ENCODE results near the gene GAPDH.
"Not testable (repeated sequence)": the region's sequence is repeated elsewhere in the genome, so short reads cannot be mapped to it uniquely, and the experiment has no call there.

GAPDH gene

GRCh38 chr12:6569312-6569711 is 35.0 kb downstream of the GAPDH start:
- no peak for DNase-seq

- no peak for DNase-seq
Measured at GRCh38 chr12:6569786-6570185, 35.5 kb downstream of the GAPDH start.

- DNase-seq: peak; percentile 25
Measured at GRCh38 chr12:6570264-6570887, 36.1 kb downstream of the GAPDH start.

DNA sequence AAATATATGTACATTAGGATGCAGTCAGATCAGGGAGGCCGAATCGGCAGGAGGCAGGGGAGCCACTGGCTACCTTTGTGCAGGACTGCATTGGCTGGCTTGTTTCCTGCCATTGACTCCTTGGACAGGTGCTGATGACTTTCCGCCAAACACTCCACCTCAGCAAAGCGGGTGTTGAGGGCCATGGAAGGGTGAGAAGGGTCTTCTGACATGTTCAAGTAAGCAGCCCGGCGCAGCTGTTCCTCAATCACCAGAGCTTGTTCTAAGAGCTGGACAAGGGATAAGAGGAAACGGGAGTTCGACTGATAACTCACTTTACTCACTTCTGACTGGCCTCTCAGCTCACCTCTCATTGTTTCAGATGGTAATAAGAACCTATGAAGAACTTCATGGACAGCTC is 38.7 kb downstream of the GAPDH start:
- no peak for DNase-seq

- no peak for DNase-seq
Measured at GRCh38 chr12:6574576-6575295, 40.4 kb downstream of the GAPDH start.

DNA sequence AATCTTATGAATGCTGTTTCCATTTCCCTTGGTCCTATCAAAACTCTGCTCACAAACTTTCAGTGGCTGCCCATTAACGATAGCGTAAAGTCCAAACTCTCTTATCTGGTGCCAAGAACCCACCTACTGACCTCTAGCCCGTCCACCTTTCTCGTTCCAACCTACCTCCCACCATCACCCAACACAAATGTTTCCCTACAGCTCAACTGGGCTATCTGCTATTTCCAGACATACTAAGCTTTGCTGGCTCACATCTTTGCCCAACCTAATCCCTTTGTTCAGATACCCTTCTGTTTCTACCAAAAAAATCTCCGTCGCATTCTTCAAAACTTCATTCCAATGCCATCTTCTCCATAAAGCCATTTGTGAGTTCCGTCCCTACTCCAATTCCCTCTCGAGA is 41.3 kb downstream of the GAPDH start:
- DNase-seq: no peak

- no peak for DNase-seq
Measured at GRCh38 chr12:6582196-6582595, 47.9 kb downstream of the GAPDH start.

- DNase-seq: no peak
Measured at GRCh38 chr12:6582959-6583358, 48.6 kb downstream of the GAPDH start.

DNA sequence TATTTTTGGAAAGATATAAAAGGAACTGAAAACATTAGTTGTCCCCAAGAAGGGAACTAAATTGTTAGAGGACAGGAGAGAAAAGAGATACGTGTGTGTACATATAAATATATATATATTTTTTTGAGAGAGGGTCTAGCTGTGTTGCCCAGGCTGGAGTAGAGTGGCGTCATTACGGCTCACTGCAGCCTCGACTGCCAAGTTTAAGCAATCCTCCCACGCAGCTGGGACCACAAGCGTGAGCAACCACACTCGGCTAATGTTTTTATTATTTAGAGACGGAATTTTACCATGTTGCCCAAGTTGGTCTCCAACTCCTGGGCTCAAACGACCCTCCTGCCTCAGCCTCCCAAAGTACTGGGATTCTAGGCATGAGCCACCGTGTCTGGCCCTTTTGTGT is 50.0 kb downstream of the GAPDH start:
- no peak for DNase-seq

GRCh38 chr12:6586569-6586968 is 52.3 kb downstream of the GAPDH start:
- DNase-seq: not testable (repeated sequence)
